ENCODE measurements around the gene ATP5F1D. TPM values are rescaled to one million over a fixed set of nuclear protein-coding genes. Genes with fewer than 3 reads are reported as not detected.

ATP5F1D gene
- total and polyA plus RNA-seq, 2 donors (not counting 3 experiments of a cell fraction or from before 2014, with no cell fraction given) = 167 to 192 TPM

DNA sequence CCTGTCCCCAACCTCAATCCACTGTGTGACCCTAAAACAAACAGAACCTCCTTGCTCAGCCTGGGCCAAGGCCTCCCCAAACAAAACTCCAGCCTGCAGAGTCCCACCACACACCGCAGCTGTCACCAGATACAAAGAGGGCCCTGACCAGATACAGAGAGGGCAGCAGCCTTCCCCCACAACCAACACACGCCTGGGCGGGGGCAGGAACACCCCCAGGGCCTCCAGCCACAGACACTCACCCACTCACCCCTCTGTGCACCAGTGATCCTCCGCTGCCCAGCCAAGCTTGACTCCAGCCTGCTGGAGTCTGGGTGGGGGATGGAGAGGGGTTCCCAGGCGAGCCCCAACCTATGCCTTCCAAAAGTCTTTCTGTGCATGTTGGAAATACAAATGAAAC lies 21.6 kb downstream of the ATP5F1D start:
- Histone ChIP-seq H3K36me3 (ENCODE audit: control insufficient read depth in 2 of 2, extremely low read depth in 1 of 2, insufficient read depth in 2 of 2, low read length in 2 of 2) (no peaks in the 10 kb centered on the region), H3K27me3 (ENCODE audit: control insufficient read depth in 2 of 2, insufficient read depth in 2 of 2, low read length in 2 of 2) (no peaks in the 10 kb centered on the region), H3K27ac (ENCODE audit: insufficient read depth, low read depth, low read length) (no peak overlapping the region), H3K4me1 (ENCODE audit: control insufficient read depth, extremely low read depth, insufficient read depth, low read length) (peaks cover 49% of the 10 kb centered on the region), H4K20me1 (replicated peaks; ENCODE audit: control insufficient read depth, extremely low read depth, insufficient read depth, low read length) (no peaks in the 10 kb centered on the region), H3K9me1 (replicated peaks; ENCODE audit: control insufficient read depth, extremely low read depth, insufficient read depth, low read length) (no peaks in the 10 kb centered on the region), H3K9me3 (replicated peaks; ENCODE audit: control insufficient read depth, insufficient read depth, low read length) (no peaks in the 10 kb centered on the region), H3K4me3 (replicated peaks in 1 of 3; ENCODE audit: insufficient read depth in 1 of 3, low read depth in 1 of 3, low read length in 3 of 3) (no peak overlapping the region), H3K79me2 (ENCODE audit: control insufficient read depth, insufficient read depth, low read length) (no peaks in the 10 kb centered on the region), H2AFZ (ENCODE audit: low read depth, low read length) (no peak overlapping the region), H3K4me2 (ENCODE audit: insufficient read depth, low read length) (no peak overlapping the region), H3K9ac (replicated peaks; ENCODE audit: extremely low read depth, insufficient read depth, low read length) (no peak overlapping the region)
- CTCF ChIA-PET = interaction anchor here (7.2 kb wide), 1 partner anchor 19 kb away, joined by 1001 read pairs; the partner anchor contains the start of gene ATP5F1D
- POLR2A ChIA-PET = no interaction called here
- no peak for TF ChIP-seq JUN (IDR thresholded peaks at IDR 0.05; ENCODE audit: borderline replicate concordance, insufficient read depth, insufficient read length, low read depth)
- no peak for TF ChIP-seq EZH2 (IDR thresholded peaks at IDR 0.05; ENCODE audit: borderline replicate concordance, low read depth, low read length, severe bottlenecking)
- no peak for TF ChIP-seq POLR2AphosphoS5 (IDR thresholded peaks at IDR 0.05; ENCODE audit: insufficient read depth, low read depth, low read length)
- intact Hi-C loops (cut with micrococcal nuclease) (no loop called here), dilution Hi-C loops (cut with MboI; ENCODE audit: extremely low pct_ligation_motif_present, low sequenced_read_pairs) (no loop called here)
- DNase-seq (ENCODE audit: low read depth, low spot score) (no peak), FAIRE-seq (no peak)
- BruUV-seq (replicated peaks) = no TSS peak

DNA sequence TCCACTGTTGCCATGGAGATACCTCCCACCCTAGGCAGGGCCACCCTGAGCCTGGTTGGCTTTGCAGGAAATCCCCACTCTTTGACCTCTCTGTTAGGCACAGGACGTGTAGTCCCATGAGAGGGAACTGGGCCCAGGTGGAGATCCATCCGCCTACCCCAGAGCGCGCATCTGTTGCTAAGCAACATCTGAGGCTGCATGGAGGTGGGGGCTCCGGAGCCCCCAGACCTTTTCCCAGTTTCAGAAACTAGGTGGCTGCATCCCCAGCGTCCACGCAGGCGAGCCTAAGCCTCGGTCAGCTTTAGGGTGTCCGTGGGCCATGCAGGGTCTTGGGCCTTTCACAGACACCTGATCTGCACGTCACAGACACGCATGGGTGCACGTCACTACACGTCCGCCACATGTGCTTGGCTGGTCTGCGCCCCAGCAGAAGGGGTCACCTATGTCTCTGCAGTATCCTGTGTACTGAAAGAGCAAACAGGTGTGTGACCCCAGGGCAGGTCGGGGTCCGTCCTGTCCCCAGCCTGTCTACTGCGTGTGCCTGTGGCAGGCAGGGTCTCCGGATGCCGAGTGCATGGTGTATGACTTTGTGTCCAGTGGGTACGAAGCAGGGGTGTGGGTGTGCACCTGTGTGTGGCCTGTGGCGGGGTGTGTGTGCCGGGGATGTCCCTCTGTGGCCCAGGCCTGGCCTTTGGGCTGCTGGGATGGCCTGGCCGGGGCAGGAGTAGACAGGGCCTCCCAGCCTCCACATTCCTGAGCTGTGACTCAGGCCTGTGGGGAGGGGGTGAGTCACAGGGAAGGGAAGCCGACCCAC lies 23.5 kb downstream of the ATP5F1D start:
- Histone ChIP-seq H3K27ac (ENCODE audit: insufficient read depth, low read depth, low read length) (peak overlapping the region; percentile 4), H3K4me2 (ENCODE audit: insufficient read depth, low read length) (no peak overlapping the region), H2AFZ (ENCODE audit: low read depth, low read length) (no peak overlapping the region), H3K9me3 (replicated peaks; ENCODE audit: control insufficient read depth, insufficient read depth, low read length) (no peaks in the 10 kb centered on the region), H4K20me1 (replicated peaks; ENCODE audit: control insufficient read depth, extremely low read depth, insufficient read depth, low read length) (no peaks in the 10 kb centered on the region), H3K27me3 (ENCODE audit: control insufficient read depth in 2 of 2, insufficient read depth in 2 of 2, low read length in 2 of 2) (no peaks in the 10 kb centered on the region), H3K9ac (replicated peaks; ENCODE audit: extremely low read depth, insufficient read depth, low read length) (no peak overlapping the region), H3K79me2 (ENCODE audit: control insufficient read depth, insufficient read depth, low read length) (peaks cover 5% of the 10 kb centered on the region), H3K36me3 (ENCODE audit: control insufficient read depth in 2 of 2, extremely low read depth in 1 of 2, insufficient read depth in 2 of 2, low read length in 2 of 2) (no peaks in the 10 kb centered on the region), H3K4me1 (ENCODE audit: control insufficient read depth, extremely low read depth, insufficient read depth, low read length) (peaks cover 38% of the 10 kb centered on the region), H3K4me3 (replicated peaks in 1 of 3; ENCODE audit: insufficient read depth in 1 of 3, low read depth in 1 of 3, low read length in 3 of 3) (no peak overlapping the region), H3K9me1 (replicated peaks; ENCODE audit: control insufficient read depth, extremely low read depth, insufficient read depth, low read length) (no peaks in the 10 kb centered on the region)
- ChIA-PET CTCF (interaction anchor here (1.9 to 7.2 kb wide), 3 partner anchors 12 to 21 kb away, joined by 14 to 1001 read pairs (median 89); partner anchors contain the start of gene ATP5F1D), POLR2A (interaction anchor here (0.6 to 2.3 kb wide), 4 partner anchors 12 to 236 kb away, joined by 7 to 24 read pairs (median 13); partner anchors contain the start of gene MIDN)
- TF ChIP-seq POLR2A (IDR thresholded peaks at IDR 0.05; ENCODE audit: low read depth, low read length) = no peak
- peak; percentile 88 for TF ChIP-seq FOS (IDR thresholded peaks at IDR 0.05; ENCODE audit: borderline replicate concordance, insufficient read depth, low read length)
- TF ChIP-seq JUN (IDR thresholded peaks at IDR 0.05; ENCODE audit: borderline replicate concordance, insufficient read depth, insufficient read length, low read depth) = peak; percentile 84
- no peak for TF ChIP-seq EZH2 (IDR thresholded peaks at IDR 0.05; ENCODE audit: borderline replicate concordance, low read depth, low read length, severe bottlenecking)
- TF ChIP-seq, protein P1, sequence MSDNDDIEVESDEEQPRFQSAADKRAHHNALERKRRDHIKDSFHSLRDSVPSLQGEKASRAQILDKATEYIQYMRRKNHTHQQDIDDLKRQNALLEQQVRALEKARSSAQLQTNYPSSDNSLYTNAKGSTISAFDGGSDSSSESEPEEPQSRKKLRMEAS (IDR thresholded peaks at IDR 0.05; ENCODE audit: insufficient read depth, insufficient read length) = no peak
- no peak for TF ChIP-seq MYC (IDR thresholded peaks at IDR 0.05; ENCODE audit: low read depth, low read length)
- TF ChIP-seq, protein P2, sequence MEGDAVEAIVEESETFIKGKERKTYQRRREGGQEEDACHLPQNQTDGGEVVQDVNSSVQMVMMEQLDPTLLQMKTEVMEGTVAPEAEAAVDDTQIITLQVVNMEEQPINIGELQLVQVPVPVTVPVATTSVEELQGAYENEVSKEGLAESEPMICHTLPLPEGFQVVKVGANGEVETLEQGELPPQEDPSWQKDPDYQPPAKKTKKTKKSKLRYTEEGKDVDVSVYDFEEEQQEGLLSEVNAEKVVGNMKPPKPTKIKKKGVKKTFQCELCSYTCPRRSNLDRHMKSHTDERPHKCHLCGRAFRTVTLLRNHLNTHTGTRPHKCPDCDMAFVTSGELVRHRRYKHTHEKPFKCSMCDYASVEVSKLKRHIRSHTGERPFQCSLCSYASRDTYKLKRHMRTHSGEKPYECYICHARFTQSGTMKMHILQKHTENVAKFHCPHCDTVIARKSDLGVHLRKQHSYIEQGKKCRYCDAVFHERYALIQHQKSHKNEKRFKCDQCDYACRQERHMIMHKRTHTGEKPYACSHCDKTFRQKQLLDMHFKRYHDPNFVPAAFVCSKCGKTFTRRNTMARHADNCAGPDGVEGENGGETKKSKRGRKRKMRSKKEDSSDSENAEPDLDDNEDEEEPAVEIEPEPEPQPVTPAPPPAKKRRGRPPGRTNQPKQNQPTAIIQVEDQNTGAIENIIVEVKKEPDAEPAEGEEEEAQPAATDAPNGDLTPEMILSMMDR (IDR thresholded peaks at IDR 0.05; ENCODE audit: extremely low read depth in 1 of 2, insufficient read depth in 1 of 2, low read depth in 1 of 2, low read length in 2 of 2) = no peak
- TF ChIP-seq POLR2AphosphoS5 (IDR thresholded peaks at IDR 0.05; ENCODE audit: insufficient read depth, low read depth, low read length) = peak; percentile 83
- no peak for TF ChIP-seq GATA2 (IDR thresholded peaks at IDR 0.05; ENCODE audit: insufficient read depth, insufficient read length, low read depth, low read length)
- dilution Hi-C loops (cut with MboI; ENCODE audit: extremely low pct_ligation_motif_present, low sequenced_read_pairs) = no loop called here
- intact Hi-C loops (cut with micrococcal nuclease) = no loop called here
- peak; percentile 68 for DNase-seq (ENCODE audit: low read depth, low spot score)
- no TSS peak for BruUV-seq (replicated peaks)
- no peak for FAIRE-seq

Data from endothelial cell of umbilical vein (primary cell).